T-helper 1 cell treated with Interleukin-12 subunit alpha and Interleukin-12 subunit beta and Interleukin-4 antibody, amounts not matched to agents 30 ng/mL and 1 ng/mL, for 36 hours (primary cell): Measurements from ENCODE around the gene HYKK. TPM values are rescaled to one million over a fixed set of nuclear protein-coding genes. Genes with fewer than 3 reads are reported as not detected.

ENCODE experiments used
- intact Hi-C: fragments of 100-400 bp; cut with micrococcal nuclease; formaldehyde crosslinking; loops from one replicate; pipeline ENCODE4 v1.15.1; 2024
- total RNA-seq: library from RNA; stranded (reverse); gene quantifications from 2 replicates; pipeline ENCODE4 v1.2.3, GENCODE V29; 2022

HYKK gene
- total RNA-seq, 1 donor from 2014 or later: 3.8 TPM

DNA sequence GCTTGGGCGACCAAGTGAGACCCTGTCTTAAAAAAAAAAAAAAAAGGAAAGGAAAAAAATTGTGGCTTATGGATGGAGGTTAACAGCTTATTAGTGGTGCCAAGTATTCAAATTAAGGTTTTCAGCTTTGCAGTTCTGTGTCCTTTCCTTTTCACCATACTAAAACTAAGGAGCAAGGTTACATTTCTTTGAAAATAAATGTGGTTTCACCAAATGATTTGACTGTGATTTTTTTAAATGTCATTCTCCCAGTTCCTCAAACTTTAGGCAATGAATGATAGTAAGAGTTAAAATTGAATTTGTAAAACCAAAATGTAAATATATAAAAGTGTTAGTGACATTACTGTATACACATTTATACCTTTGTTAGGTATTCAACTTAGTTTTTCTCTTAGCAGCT lies 67.6 kb downstream of the HYKK start:
- intact Hi-C loops: no loop called here

Other genes starting within 250 kb of the HYKK start
- 38.9 and 39.7 TPM in 2 replicates for gene DNAJA4, start 243.0 kb upstream of the HYKK start, total RNA-seq
- gene SKIC8, start 208.0 kb upstream of the HYKK start, total RNA-seq: 42.6 and 43.1 TPM in 2 replicates
- not detected in 2 replicates for gene CRABP1, start 167.2 kb upstream of the HYKK start, total RNA-seq
- gene IREB2, start 69.4 kb upstream of the HYKK start, total RNA-seq: 73.4 and 80.5 TPM in 2 replicates
- gene PSMA4, start 32.9 kb downstream of the HYKK start, total RNA-seq: 288 and 289 TPM in 2 replicates
- 2.7 and 3.2 TPM in 2 replicates for gene CHRNA5, start 57.9 kb downstream of the HYKK start, total RNA-seq
- not detected in 2 replicates for gene CHRNA3, start 113.4 kb downstream of the HYKK start, total RNA-seq
- gene CHRNB4, start 133.6 kb downstream of the HYKK start, total RNA-seq: not detected in 2 replicates